ENCODE results near the gene SGIP1.

SGIP1 gene

DNA sequence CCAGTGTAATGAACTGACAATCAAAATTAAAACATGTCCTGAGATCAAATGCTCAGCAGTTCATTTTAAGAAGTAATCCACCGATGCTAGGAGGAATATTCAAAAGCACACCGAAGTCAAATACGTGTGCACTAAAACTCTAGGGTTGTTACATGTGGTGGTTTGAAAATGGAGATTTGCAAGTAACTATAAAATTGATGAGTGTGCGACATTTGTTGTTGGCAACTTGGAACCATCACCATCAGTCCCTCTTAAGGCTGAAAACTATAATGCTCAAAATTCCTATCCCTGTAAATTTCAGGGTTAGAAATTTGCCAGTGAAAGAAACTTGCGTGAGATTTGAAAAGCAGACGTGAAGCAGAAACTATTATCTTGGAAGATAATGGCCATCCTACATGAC, 13.3 kb upstream of the SGIP1 start:
- no peak for DNase-seq

DNA sequence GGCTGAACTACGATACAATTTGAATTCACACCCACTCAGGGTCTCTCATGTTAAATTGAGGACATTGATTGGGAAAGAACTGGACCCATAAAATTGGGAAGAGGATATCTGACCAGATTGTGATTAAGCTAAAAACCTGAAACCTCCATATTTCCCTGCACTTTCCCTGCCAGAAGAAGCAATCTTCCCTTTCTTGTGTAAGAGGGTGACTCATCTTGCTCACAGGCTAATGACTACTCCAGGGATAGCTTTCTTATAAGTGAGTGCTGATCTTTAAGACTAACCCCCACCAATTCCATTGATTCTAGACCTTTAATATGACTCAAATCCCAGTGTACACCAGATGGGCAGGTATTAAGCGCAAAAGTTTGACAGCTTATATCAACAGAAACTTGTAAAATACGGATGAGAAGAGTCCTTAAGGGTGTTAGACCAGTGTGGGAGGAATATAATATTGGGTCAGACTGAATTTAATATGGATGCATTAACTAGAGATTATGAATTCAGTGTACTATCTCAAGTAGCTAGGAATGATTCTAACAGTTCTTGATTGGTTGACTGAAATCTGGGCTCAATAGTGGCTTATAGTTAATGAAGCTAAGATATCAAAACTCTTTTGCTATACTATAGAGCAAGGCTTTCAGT, 12.1 kb upstream of the SGIP1 start:
- no peak for DNase-seq

DNA sequence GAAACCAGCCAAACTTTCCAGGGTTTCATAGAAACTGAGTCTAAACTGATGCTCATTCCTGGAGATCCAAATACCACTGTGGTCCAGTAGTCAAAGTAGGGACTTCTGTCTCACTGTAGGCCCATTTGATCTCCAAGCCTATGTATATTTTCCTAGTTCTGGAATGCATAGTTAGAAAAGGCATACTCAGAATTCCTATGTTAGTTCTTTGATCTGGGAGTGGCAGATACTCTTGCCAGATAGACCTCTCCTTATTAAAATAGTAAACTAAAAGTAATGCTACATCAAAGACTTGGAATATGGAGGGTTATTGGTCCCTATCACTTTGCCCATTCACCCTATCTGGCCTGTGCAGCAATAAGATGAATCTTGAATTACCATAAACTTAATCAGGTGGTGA, 10.4 kb upstream of the SGIP1 start:
- DNase-seq: no peak

DNA sequence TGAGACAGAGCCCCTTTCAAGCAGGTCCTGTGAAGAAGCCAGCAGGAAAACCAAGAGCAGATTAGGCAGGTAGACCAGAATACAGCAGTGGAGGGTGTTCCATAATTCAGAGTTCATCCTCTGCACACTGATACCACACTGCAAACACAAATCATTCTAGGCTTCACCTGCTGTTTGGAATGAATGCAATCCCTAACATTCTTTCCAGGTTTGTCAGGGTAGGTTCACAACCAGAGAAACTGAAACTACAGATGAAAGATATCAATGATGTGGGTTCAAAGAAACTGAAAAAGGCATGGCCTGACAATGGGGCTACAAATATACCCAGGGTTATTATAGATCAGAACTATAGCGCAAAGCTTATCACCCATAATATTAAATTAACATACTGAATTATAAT, 8.9 kb upstream of the SGIP1 start:
- DNase-seq: no peak

DNA sequence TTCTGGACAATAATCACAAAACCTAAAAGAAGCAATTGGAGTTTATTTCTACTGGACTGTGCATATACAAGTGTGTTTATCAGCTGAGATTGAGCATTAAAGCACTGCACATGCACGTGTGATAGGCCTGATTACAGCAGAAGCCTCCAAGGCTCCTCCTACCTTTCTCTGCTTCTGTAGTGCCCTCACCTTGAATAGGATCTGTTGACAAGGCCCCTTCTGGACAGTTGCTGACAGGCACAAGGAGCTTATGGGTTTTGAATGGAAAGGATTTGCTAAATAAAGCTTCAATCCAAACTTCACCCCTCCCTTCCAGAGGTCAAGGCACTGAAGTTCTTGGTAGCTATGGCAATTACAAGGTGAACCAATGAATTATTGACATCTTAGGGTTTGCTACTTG, 7.9 kb upstream of the SGIP1 start:
- DNase-seq: no peak

DNA sequence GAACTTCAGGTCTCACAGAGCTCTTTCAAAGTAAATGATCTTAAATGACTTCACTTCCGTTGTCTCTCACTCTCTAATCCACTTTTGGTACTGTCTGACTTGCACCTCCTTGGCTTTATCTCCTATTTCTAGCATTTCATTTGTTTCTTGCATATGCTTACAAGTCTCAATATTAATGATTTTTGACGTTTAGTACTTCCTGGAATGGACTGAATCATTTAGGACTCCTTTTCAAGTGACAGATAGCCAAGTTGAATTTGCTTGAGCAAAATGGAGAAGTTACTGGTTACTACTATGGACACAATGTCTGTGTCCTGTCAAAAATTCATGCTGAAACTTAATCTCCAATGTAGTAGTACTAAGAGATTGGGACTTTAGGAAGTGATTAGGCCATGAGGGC, 7.0 kb upstream of the SGIP1 start:
- no peak for DNase-seq

DNA sequence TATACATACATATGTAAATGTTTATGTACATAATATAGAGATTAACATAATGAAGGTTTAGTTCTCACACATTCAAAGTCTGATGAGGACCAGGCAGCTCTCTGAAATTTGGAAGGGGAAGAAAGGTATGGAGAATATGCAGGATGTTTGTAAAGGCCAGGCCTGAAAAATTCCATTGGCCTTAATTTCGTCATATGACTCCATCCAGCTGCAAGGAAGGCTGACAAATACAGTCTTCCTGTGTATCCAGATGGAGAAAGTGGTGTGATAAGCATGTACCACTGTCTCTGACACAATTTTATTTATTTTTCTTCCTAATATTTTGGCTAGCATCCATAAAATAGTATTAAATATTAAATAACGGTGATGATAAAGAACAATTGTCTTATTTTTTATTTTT, 6.3 kb upstream of the SGIP1 start:
- no peak for DNase-seq

DNA sequence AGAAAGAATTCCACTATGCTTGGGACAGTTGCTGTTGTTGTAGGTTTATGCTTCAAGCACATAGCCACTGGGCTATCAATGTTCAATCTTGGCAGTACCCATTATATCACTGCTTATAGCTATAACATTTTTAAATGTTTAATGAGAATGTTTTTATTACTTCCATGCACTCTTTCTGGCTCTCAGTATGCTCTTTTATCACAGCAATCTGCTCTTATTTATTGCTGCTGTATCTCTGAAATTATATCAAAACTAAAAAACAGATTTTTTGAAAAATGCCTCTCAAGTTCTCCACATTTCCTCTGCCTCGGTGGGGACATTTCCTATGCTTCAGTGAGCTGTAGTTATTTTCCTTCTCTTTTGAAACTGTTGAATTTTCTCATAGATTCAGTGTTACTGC, 5.4 kb upstream of the SGIP1 start:
- DNase-seq: no peak

DNA sequence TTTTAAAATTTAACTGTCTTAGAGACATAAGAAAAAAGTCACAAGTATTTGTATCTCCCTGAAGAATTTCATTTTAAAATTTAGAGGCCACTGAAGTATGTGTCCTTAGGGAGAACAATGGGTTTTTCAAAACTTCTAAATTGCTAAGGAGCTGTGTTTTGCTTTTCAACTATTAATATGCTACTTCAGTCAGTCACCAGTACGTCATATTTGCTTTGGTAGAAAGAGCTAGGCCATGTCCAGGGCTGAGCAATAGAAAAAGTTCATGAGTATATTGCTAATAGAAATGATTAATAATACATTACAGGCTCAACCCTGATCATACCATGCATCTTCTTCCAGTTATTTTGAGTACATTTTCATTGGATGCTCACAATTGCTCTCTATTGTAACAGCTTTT, 1.7 kb upstream of the SGIP1 start:
- DNase-seq: no peak

DNA sequence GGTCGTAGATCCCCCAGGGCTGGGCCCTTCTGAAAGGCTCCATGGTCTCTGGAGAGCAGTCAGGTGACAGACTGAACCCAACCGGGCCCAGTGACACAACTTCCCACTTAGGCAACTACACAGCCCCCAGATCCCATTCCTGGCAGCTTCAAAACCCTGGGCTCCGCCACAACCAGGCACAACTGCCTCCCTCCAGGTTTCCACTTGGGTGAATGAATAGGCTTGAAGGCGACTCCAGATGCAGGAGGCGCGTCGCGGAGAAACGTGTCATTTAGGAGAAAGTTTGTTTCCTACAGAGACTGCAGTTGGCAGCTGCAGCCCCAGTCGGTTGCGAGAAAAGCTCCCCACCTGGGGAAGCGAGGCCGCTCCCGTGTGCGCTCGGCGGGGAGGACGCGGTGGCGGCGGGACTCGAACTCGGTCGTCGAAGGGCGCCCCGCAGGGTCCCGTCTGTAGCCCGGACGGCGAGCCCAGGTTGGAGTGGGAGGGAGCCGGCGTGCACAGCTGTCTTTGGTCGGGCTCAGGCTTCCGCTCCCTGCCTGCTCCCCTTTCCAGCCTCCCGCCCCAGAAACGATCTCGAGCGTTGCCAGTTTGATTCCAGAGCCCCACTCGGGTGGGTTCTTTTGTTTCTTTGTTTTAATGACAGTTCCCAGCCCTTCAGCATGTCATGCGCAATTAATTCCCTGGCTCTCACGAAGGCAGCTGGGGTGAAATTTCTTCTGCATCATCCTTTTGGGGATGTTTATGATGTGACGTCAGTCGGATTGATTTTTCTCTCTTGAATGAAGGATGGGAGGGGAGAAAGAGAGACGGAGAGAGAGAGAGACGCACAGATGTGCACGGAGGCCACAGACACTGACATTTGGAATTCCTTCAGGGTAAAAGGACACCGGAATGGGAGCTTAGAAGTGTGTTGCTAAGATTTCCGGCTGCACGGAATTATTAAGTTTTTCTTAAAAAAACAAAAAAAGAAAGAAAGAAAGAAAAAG, 862 bp upstream of the SGIP1 start:
- DNase-seq: peak in 34 of 56 donors; percentile 16 to 70 (median 44)

DNA sequence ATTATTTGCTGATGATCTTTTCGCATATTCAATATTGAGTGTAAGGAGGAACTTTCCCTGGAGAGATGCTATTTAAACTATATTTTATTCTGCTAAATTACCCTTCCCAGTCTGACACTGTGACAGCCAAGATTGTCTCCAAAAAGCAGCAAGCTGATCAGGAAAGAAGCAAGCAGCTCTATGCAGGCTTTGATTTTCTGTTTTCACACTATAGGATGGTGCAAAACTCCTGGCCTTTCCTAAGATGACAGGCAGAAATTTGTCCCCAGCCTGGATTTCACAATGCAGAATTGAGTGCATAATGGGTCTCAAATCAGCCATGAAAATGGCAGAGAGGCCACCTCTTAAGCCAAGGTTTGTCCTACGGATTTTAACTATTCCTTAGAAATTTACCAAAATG, 1.1 kb downstream of the SGIP1 start:
- peak in 5 of 56 donors; percentile 1 to 46 (median 14) for DNase-seq

DNA sequence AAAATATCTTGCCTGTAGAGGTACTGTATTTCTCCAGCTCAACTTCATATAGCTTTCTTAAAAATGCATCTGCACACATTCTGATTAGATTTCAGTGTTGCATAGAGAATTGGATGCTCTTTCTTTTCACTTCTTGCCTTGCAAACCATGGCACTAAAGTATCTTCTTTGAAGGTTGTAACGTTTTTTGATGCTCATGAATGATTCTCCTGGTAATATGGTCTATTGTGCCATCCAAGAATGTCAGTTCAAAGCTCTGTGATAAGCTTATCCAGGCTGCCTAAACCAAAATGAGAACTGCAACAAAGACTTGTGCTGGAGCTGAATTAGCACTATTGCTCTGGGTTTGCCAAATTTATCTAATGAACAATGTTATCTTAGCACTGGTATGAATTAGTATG, 1.9 kb downstream of the SGIP1 start:
- DNase-seq: no peak

DNA sequence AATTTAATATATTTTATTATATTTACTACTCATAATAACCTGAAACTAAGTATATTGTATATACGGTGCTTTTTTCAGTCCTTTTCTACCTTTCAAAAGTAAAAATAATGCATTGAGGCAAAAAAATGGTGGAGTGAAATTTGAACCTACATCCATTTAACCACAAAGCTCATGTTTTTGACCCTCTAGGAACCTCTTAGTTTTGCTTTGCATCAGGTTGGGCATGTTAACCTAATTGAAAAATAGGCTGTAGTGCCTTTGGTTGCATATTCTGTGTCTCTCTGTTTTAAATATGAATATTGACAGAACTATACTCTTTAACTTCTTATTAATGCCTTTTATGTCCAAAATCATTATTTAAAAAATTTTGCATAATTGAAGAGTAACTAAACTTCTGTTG, 3.8 kb downstream of the SGIP1 start:
- no peak for DNase-seq

DNA sequence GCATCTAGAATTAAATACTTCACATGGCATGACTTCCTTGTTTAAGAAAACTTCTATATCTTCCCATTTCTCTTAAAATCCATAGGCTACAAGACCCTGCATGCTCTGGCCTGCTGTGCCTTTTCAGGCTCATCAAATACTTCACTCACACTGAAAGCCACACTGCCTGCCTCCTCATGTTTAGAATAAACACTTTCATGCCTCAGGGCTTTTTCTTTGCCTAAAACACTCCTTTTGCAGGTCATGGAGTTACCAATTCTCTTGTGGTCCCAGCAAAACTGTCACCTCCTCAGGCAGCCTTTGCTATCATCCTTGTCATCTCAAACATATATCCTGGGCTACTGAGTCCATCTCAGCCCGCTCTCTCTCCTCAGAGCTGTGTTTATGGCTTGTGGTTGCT, 5.5 kb downstream of the SGIP1 start:
- DNase-seq: no peak

DNA sequence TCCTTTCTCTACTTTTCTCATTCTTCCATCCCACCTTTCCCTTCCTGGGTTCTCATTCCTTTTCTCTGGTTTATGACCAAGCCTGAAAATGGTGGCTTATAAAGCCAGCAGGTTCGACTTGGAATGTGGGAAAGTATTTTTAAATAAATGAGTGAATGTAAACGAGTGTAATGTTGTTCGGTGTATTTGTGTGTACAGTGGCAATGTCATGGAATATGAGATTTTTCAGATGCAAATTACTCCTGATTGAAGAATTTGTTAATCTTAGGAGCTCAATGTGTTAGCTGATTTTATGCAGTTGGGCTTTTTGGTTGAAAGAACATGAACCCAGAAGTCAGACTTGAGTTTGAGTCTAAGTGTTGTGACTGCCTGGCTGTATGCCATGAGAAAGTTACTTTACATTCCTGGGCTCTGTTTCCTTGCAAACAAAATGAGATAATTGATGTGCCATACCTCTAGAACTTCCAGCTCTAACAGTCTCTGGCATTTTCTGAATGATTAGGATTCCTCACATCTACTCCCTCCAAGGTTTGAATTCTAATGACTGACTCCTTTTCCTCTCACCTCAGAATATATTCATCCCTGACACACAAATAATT, 6.6 kb downstream of the SGIP1 start:
- no peak for DNase-seq

DNA sequence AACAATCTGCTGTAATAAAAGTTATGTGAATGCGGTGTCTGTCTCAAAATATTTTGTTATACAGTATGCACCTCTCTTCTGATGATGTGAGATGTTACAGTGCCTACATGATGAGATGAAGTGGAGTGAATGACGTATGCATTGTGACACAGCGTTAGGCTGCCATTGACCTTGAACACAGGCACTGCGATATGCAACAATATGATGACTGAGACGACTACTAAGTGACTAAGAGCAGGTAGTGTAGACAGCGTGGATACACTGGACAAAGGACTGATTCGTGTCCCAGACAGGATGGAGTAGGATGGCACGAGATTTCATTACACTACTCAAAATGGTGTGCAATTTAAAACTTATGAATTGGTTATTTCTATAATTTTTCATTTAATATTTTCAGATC, 8.4 kb downstream of the SGIP1 start:
- DNase-seq: no peak

DNA sequence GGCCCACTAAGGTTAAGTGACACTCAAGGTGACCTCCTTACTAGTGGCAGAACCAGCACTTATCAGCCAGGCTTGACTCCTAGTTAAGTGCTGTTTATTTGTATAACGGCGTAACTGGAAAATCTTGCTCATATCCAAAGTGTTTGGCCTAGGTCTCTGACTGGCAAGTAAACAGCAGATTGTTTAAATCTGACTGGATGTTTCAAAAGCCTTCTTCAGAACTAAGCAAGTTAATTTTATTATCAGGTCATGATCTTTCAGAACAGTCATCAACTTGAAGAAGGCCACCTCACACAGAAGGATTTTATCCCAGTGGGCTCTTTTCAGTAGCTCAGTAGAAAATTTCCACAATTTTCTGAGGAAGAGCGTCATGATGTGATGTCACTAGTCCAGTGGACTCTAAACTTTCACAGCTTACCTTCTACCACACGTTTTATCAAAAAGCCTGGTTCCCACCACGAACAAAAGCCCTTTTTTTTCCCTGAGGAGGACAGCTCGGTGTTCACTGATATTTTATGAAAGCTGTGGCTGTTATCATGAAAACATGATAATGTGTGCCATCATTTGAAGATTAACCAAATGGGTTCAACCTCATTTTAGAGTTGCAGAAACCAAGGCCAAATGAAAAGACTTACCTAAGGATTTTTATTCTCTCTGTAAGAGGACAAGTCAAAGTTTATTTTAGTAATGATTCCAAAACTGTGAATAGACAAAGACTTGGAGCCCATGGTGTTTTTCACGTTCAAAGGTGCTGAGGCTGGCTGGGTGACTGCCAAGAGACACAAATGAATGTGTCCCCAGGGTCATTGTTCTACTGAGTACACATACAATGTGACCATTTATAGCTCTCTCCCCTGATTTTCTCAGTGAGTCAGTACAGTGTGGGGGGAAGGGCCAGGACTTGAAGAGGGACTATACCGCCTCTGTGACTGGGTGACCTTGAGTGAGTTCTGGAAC, 9.1 kb downstream of the SGIP1 start:
- peak in 38 of 56 donors; percentile 6 to 92 (median 40) for DNase-seq

DNA sequence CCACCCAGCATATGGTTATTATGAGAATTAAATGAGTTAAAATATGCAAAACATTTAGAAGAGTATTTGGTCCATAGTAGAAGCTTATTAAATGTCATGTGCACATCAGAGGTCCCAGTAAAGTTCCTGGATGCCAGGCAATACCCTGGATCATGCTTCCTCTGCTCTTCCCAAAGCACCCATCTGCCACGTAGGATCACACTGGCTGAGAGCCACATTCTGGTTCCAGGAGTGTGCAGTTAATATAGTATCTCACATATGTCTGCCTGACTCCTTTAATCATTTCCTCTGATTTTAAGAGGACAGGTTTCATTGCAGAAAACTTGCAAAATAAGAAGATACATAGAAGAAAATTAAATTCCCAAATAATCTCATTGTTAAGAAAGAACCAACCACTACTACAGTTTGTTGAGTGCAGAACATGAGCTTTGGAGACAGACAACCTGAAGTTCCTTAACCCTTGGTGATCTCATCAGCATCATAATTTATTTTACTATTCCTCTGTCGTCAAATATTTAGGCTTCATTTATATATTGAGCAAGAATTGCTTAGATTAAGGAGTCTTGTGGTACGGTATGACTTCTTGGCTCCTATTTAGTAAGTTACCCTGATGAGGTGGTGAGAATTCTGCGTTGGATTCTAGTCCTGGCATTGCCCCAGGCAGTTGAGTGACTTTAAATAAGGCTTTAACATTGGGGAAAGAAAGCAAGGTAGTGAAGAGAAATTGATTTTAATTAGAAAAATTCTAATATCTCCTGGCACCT, 12.3 kb downstream of the SGIP1 start:
- no peak for DNase-seq

DNA sequence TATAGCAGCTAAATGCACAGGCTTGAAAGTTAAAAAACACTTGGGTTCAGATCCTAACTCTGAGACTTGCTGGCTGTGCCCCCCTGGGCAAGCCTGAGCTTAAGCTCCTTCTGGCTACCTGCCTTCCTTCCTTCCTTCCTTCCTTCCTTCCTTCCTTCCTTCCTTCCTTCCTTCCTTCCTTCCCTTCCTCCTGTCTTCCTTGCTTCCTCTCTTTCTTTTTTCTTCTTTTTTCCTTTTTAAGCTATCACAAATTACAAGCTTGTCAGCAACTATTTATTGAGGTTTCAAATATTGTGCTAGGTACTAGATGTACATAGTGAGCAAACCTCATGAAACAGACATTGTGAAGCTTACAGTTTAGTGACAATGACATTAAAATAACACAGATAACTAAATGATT, 15.1 kb downstream of the SGIP1 start:
- no peak for DNase-seq

DNA sequence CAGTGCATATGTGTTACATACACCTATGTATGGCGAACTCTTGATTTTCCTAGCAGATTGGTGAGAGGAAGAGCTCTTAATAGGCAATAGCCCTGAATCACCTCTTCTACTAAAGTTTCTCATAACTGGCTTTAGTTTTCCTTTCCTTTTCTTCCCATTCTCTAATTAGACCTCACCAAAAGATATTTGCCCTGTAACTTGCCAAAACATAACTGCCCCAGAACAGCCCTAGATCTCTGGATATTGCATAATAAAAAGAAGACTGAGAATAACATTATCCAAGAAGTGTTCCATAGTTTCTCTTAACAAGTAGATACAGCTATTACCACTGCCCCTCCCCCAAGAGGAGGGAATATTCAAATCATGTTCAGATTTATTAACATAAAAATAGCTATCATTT, 16.3 kb downstream of the SGIP1 start:
- DNase-seq: no peak

DNA sequence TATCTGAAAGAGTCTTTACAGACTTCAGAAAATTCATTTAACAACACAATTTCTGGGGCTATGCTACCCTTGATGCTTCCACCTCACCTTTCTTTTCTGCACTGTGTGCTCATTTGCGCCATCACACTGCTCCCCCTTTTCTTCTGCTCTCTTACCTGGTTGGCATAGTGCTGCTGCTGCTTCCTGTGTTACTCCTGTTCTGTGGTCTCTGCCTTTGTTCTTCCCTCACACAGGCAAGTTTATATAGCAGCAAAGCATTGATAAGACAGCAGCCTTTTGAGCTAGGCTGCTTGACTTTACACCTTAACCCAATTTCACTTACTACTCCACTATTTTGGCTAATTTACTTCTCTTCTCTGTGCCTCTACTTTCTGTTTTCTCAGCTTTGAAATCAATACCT, 18.3 kb downstream of the SGIP1 start:
- DNase-seq: no peak
